ENCODE measurements around the gene CADM2. TPM values are rescaled to one million over a fixed set of nuclear protein-coding genes. Genes with fewer than 3 reads are reported as not detected.

CADM2 gene
- total RNA-seq, 4 donors from 2014 or later: 0.13 to 2.1 (median 0.58) TPM

GRCh38 chr3:85846940-85847339 lies 888.2 kb downstream of the CADM2 start:
- intact Hi-C loops (cut with DNase I; ENCODE audit: low total_unique reads): no loop called here
- no peak overlapping the region for H3K4me3 ChIP-seq (ENCODE audit: low read depth, poor library complexity, severe bottlenecking)
- no peak for DNase-seq (ENCODE audit: low spot score in 2 of 2)
- TF ChIP-seq CTCF (IDR thresholded peaks at IDR 0.05): no peak
- no peak for TF ChIP-seq POLR2A (IDR thresholded peaks at IDR 0.05)

- H3K4me3 ChIP-seq (ENCODE audit: low read depth, poor library complexity, severe bottlenecking): no peak overlapping the region
- no peak for DNase-seq (ENCODE audit: low spot score in 2 of 2)
- TF ChIP-seq CTCF (IDR thresholded peaks at IDR 0.05) (no peak), POLR2A (IDR thresholded peaks at IDR 0.05) (no peak)
- intact Hi-C loops (cut with DNase I; ENCODE audit: low total_unique reads): no loop called here
These were observed 892.3 kb downstream of the CADM2 start for GRCh38 chr3:85851071-85851470.

GRCh38 chr3:85853805-85854204 lies 895.0 kb downstream of the CADM2 start:
- intact Hi-C loops (cut with DNase I; ENCODE audit: low total_unique reads): no loop called here
- H3K4me3 ChIP-seq (ENCODE audit: low read depth, poor library complexity, severe bottlenecking): no peak overlapping the region
- 80 to 81% methylated on average over 2 of the region's 2 CpGs for whole genome bisulfite sequencing, 2 donors
- TF ChIP-seq CTCF (IDR thresholded peaks at IDR 0.05) (no peak), POLR2A (IDR thresholded peaks at IDR 0.05) (no peak)
- no peak for DNase-seq (ENCODE audit: low spot score in 2 of 2)

GRCh38 chr3:85862893-85863455 lies 904.2 kb downstream of the CADM2 start:
- TF ChIP-seq POLR2A (IDR thresholded peaks at IDR 0.05) (no peak), CTCF (IDR thresholded peaks at IDR 0.05) (no peak)
- H3K4me3 ChIP-seq (ENCODE audit: low read depth, poor library complexity, severe bottlenecking): no peak overlapping the region
- intact Hi-C loops (cut with DNase I; ENCODE audit: low total_unique reads): no loop called here
- no peak for DNase-seq (ENCODE audit: low spot score in 2 of 2)

- no peak for DNase-seq (ENCODE audit: low spot score in 2 of 2)
- WGBS, 2 donors: 52 to 60% methylated on average over 1 of the region's 1 CpG
- intact Hi-C loops (cut with DNase I; ENCODE audit: low total_unique reads): no loop called here
- H3K4me3 ChIP-seq (ENCODE audit: low read depth, poor library complexity, severe bottlenecking): no peak overlapping the region
- TF ChIP-seq POLR2A (IDR thresholded peaks at IDR 0.05) (no peak), CTCF (IDR thresholded peaks at IDR 0.05) (no peak)
These were observed 906.1 kb downstream of the CADM2 start for GRCh38 chr3:85864896-85865295.

GRCh38 chr3:85867072-85867471 lies 908.3 kb downstream of the CADM2 start:
- intact Hi-C loops (cut with DNase I; ENCODE audit: low total_unique reads): no loop called here
- no peak for TF ChIP-seq CTCF (IDR thresholded peaks at IDR 0.05)
- TF ChIP-seq POLR2A (IDR thresholded peaks at IDR 0.05): no peak
- WGBS, 2 donors: 75 to 86% methylated on average over 3 of the region's 3 CpGs
- H3K4me3 ChIP-seq (ENCODE audit: low read depth, poor library complexity, severe bottlenecking): no peak overlapping the region
- DNase-seq (ENCODE audit: low spot score in 2 of 2): no peak
